HuH-7 (cell line): ENCODE data around the gene ZRANB1.

Experiments
- DNase-seq: peaks from one replicate; pipeline ENCODE4 v3.0.0; 2011; ENCODE audit warnings: low spot score

Gene ZRANB1

GRCh38 chr10:125005312-125006187, 63.6 kb downstream of the ZRANB1 start:
- no peak for DNase-seq

GRCh38 chr10:125006188-125006680, 64.3 kb downstream of the ZRANB1 start:
- no peak for DNase-seq

- DNase-seq, result no peak
These were observed 65.1 kb downstream of the ZRANB1 start for GRCh38 chr10:125006921-125007426.

GRCh38 chr10:125007436-125007835, 65.5 kb downstream of the ZRANB1 start:
- no peak for DNase-seq

GRCh38 chr10:125008689-125009638, 67.0 kb downstream of the ZRANB1 start:
- no peak for DNase-seq

- no peak for DNase-seq
These were observed 67.8 kb downstream of the ZRANB1 start for GRCh38 chr10:125009661-125010161.

- DNase-seq, result no peak
These were observed 68.4 kb downstream of the ZRANB1 start for GRCh38 chr10:125010362-125010761.

- DNase-seq, result no peak
These were observed 69.4 kb downstream of the ZRANB1 start for GRCh38 chr10:125011171-125011925.

- no peak for DNase-seq
These were observed 70.2 kb downstream of the ZRANB1 start for GRCh38 chr10:125011926-125012705.

GRCh38 chr10:125012851-125013528, 71.1 kb downstream of the ZRANB1 start:
- no peak for DNase-seq

GRCh38 chr10:125013529-125013872, 71.6 kb downstream of the ZRANB1 start:
- DNase-seq, result no peak

- no peak for DNase-seq
These were observed 72.3 kb downstream of the ZRANB1 start for GRCh38 chr10:125014086-125014830.

- no peak for DNase-seq
These were observed 73.0 kb downstream of the ZRANB1 start for GRCh38 chr10:125014836-125015355.

GRCh38 chr10:125015356-125015944, 73.5 kb downstream of the ZRANB1 start:
- no peak for DNase-seq

- no peak for DNase-seq
These were observed 74.2 kb downstream of the ZRANB1 start for GRCh38 chr10:125016123-125016522.

- no peak for DNase-seq
These were observed 74.8 kb downstream of the ZRANB1 start for GRCh38 chr10:125016611-125017202.

- DNase-seq, result no peak
These were observed 75.8 kb downstream of the ZRANB1 start for GRCh38 chr10:125017547-125018298.
